HepG2 (cell line): Measurements from ENCODE around the gene VPS25. TPM values are rescaled to one million over a fixed set of nuclear protein-coding genes. Genes with fewer than 3 reads are reported as not detected.
A peak's percentile ranks its signal among the peaks of the same experiment; 100 is the strongest.

Experiments
- ARNT ChIP-seq: fragments of 450-650 bp; IDR thresholded peaks from 2 replicates; pipeline ENCODE4 v1.6.1; 2017
- HNRNPH1 ChIP-seq: fragments of 200-400 bp; formaldehyde crosslinking; optimal IDR thresholded peaks from 2 replicates; pipeline ENCODE3; 2017; ENCODE audit warnings: mild to moderate bottlenecking, low read depth, low read length
- KLF16 ChIP-seq, 2 experiments: sonication (generic) in 1 of 2; formaldehyde crosslinking in 1 of 2; IDR thresholded peaks; 2 replicates each; pipeline versions ENCODE4 v1.6.1 to v1.8.0; 2016 to 2023; ENCODE audit warnings: missing genetic modification reagents in 2 of 2, missing compliant biosample characterization in 1 of 2
- MLX ChIP-seq: IDR thresholded peaks from 2 replicates; pipeline ENCODE4 v1.6.1; 2016
- REPIN1 ChIP-seq: sonication (generic); formaldehyde crosslinking; IDR thresholded peaks from 2 replicates; pipeline ENCODE4 v1.8.0; 2022; ENCODE audit warnings: missing genetic modification reagents, low read depth, mild to moderate bottlenecking, borderline replicate concordance
- SMAD9 ChIP-seq: sonication (generic); formaldehyde crosslinking; IDR thresholded peaks from 2 replicates; pipeline ENCODE4 v1.5.1; 2020; ENCODE audit warnings: mild to moderate bottlenecking, missing genetic modification reagents
- SOX5 ChIP-seq: IDR thresholded peaks from 2 replicates; pipeline ENCODE4 v1.6.1; 2016; ENCODE audit warnings: borderline replicate concordance
- TAF1 ChIP-seq: sonication (generic); formaldehyde crosslinking; IDR thresholded peaks from 2 replicates; pipeline ENCODE4 v1.4.0; 2020; ENCODE audit warnings: missing genetic modification reagents
- ZNF230 ChIP-seq: sonication (generic); formaldehyde crosslinking; IDR thresholded peaks from 2 replicates; pipeline ENCODE4 v1.4.0; 2020; ENCODE audit warnings: mild to moderate bottlenecking, missing genetic modification reagents
- ZNF234 ChIP-seq: sonication (generic); formaldehyde crosslinking; conservative IDR thresholded peaks from 2 replicates; pipeline ENCODE4 v1.5.1; 2020; ENCODE audit warnings: mild to moderate bottlenecking, missing genetic modification reagents
- ZNF512 ChIP-seq: sonication (generic); formaldehyde crosslinking; IDR thresholded peaks from 2 replicates; pipeline ENCODE4 v1.4.0; 2020; ENCODE audit warnings: mild to moderate bottlenecking, missing genetic modification reagents
- ZNF619 ChIP-seq: sonication (generic); formaldehyde crosslinking; IDR thresholded peaks from 2 replicates; pipeline ENCODE4 v1.4.0; 2020; ENCODE audit warnings: mild to moderate bottlenecking, missing genetic modification reagents
- ZNF652 ChIP-seq: IDR thresholded peaks from 2 replicates; pipeline ENCODE4 v1.6.1; 2016; ENCODE audit warnings: low read depth, borderline replicate concordance
- ZNF775 ChIP-seq: sonication (generic); formaldehyde crosslinking; IDR thresholded peaks from 2 replicates; pipeline ENCODE4 v1.4.0; 2020; ENCODE audit warnings: missing genetic modification reagents, mild to moderate bottlenecking, moderate library complexity, borderline replicate concordance
- polyA plus RNA-seq, 8 experiments: library from polyadenylated mRNA; depleted of rRNA in 3 of 8; stranded (reverse) in 7 of 8; unstranded in 1 of 8; fragments of >200 nt; fragmentation: Illumina TruSeq in 4 of 8; extraction: Trizol in 4 of 8; gene quantifications; 2 replicates each; pipeline versions ENCODE4 v1.2.1 to v1.2.3, GENCODE V29; 2011 to 2016; ENCODE audit warnings: low read depth in 4 of 8, missing spikeins in 1 of 8, mixed read lengths in 1 of 8; ENCODE audit not compliant: insufficient read depth in 1 of 8
- total RNA-seq, 5 experiments: library from RNA; depleted of rRNA; stranded (reverse); fragments of >200 nt; fragmentation: Illumina TruSeq; extraction: Trizol; gene quantifications; 2 replicates each; pipeline ENCODE4 v1.2.3, GENCODE V29; 2016; ENCODE audit warnings: low read depth in 1 of 5
- TF ChIP-seq, protein P1 (sequence below), 2 experiments: fragments of 450-650 bp in 1 of 2; sonication (generic) in 1 of 2; formaldehyde crosslinking in 1 of 2; IDR thresholded peaks; 2 replicates each; pipeline versions ENCODE4 v1.6.1 to v1.8.0; 2016 to 2022; ENCODE audit warnings: antibody characterized with exemption in 1 of 2, mild to moderate bottlenecking in 1 of 2, missing genetic modification reagents in 1 of 2
- TF ChIP-seq, protein P2 (sequence below): IDR thresholded peaks from 2 replicates; pipeline ENCODE4 v1.6.1; 2016; ENCODE audit warnings: control low read depth

The VPS25 gene
- total and polyA plus RNA-seq, 2 of the 13 experiments (the other 11 are each of a cell fraction or from before 2014, with no cell fraction given) = 161 to 249 TPM

DNA sequence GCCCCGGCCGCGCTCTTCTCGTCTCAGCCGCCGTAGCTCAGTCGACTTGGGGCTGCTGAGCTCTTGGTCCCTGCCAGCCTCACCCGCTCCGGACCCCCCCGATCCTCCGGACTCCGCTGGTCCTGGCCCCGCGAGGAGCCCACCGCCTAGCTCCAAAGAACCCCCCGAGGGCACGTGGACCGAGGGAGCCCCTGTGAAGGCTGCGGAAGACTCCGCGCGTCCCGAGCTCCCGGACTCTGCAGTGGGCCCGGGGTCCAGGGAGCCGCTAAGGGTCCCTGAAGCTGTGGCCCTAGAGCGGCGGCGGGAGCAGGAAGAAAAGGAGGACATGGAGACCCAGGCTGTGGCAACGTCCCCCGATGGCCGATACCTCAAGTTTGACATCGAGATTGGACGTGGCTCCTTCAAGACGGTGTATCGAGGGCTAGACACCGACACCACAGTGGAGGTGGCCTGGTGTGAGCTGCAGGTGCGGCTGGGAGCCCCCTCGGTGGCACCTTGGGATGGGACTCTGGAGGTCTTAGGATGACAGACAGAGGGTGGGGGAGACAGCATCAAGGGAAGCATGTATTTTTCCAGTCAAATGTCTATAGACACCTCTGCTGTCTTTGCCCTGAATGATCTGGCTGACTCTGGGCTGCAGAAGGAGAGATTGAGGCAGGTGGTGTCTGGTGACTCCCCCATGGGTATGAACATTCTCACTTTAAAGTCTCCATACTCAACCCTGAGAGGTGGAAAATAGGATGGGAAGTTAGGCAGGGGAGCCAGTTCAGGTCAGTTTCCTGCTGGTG is 7.8 kb downstream of the VPS25 start (continued):
- TF ChIP-seq ZNF775 (CRISPR knock-in tag) (no peak), MLX (CRISPR knock-in tag) (0 out of 2 replicates have a peak, but pooled peaks have one; percentile 9), KLF16 (CRISPR knock-in tag; IDR thresholded peaks at IDR 0.05) (no peak), ARNT (no peak), REPIN1 (CRISPR knock-in tag) (peak; percentile 37; the same call in 1 of the 2 replicates), HNRNPH1 (no peak), SMAD9 (no peak), ZNF512 (CRISPR knock-in tag) (no peak), ZNF230 (CRISPR knock-in tag) (no peak), ZNF652 (CRISPR knock-in tag) (no peak), TAF1 (CRISPR knock-in tag) (no peak), SOX5 (peak; percentile 7; the same call in 1 of the 2 replicates), ZNF619 (0 out of 2 replicates have a peak, but pooled peaks have one; percentile 17), ZNF234 (CRISPR knock-in tag) (no peak)
- TF ChIP-seq, protein P1, sequence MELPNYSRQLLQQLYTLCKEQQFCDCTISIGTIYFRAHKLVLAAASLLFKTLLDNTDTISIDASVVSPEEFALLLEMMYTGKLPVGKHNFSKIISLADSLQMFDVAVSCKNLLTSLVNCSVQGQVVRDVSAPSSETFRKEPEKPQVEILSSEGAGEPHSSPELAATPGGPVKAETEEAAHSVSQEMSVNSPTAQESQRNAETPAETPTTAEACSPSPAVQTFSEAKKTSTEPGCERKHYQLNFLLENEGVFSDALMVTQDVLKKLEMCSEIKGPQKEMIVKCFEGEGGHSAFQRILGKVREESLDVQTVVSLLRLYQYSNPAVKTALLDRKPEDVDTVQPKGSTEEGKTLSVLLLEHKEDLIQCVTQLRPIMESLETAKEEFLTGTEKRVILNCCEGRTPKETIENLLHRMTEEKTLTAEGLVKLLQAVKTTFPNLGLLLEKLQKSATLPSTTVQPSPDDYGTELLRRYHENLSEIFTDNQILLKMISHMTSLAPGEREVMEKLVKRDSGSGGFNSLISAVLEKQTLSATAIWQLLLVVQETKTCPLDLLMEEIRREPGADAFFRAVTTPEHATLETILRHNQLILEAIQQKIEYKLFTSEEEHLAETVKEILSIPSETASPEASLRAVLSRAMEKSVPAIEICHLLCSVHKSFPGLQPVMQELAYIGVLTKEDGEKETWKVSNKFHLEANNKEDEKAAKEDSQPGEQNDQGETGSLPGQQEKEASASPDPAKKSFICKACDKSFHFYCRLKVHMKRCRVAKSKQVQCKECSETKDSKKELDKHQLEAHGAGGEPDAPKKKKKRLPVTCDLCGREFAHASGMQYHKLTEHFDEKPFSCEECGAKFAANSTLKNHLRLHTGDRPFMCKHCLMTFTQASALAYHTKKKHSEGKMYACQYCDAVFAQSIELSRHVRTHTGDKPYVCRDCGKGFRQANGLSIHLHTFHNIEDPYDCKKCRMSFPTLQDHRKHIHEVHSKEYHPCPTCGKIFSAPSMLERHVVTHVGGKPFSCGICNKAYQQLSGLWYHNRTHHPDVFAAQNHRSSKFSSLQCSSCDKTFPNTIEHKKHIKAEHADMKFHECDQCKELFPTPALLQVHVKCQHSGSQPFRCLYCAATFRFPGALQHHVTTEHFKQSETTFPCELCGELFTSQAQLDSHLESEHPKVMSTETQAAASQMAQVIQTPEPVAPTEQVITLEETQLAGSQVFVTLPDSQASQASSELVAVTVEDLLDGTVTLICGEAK (IDR thresholded peaks at IDR 0.05) = no peak
- TF ChIP-seq, protein P1 (CRISPR knock-in tag; IDR thresholded peaks at IDR 0.05) = no peak; the same call in 1 of the 2 replicates
- TF ChIP-seq, protein P2, sequence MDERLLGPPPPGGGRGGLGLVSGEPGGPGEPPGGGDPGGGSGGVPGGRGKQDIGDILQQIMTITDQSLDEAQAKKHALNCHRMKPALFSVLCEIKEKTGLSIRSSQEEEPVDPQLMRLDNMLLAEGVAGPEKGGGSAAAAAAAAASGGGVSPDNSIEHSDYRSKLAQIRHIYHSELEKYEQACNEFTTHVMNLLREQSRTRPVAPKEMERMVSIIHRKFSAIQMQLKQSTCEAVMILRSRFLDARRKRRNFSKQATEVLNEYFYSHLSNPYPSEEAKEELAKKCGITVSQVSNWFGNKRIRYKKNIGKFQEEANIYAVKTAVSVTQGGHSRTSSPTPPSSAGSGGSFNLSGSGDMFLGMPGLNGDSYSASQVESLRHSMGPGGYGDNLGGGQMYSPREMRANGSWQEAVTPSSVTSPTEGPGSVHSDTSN (CRISPR knock-in tag) = no peak
